SK-N-SH (cell line): ENCODE data around the gene F2RL3. TPM values are rescaled to one million over a fixed set of nuclear protein-coding genes. Genes with fewer than 3 reads are reported as not detected.

Source experiments
- CTCF ChIA-PET: fragments of 300-600, 350-600 bp; formaldehyde crosslinking; extraction: SDS; loops from one replicate; lab custom pipeline; 2021; lab: Yijun Ruan, JAX
- POLR2A ChIA-PET: fragments of 350-600 bp; sonication (Branson Sonifier 250); formaldehyde crosslinking; extraction: SDS; loops from one replicate; lab custom pipeline; 2020; ENCODE audit warnings: antibody characterized with exemption, inconsistent platforms; lab: Yijun Ruan, JAX
- DNase-seq: peaks from one replicate; pipeline ENCODE4 v3.0.0; 2012
- H2AFZ ChIP-seq: fragments of 200-600 bp; sonication (generic); 2 replicates; pipeline ENCODE4 v1.8.1; 2016; ENCODE audit warnings: antibody characterized with exemption, mild to moderate bottlenecking, low read depth
- H3F3A ChIP-seq: fragments of 200-600 bp; sonication (generic); replicated peaks from 2 replicates; pipeline ENCODE3; 2016; ENCODE audit warnings: antibody characterized with exemption, mild to moderate bottlenecking; ENCODE audit not compliant: insufficient read depth
- H3K27ac ChIP-seq, 2 experiments: fragments of 200-500 bp in 1 of 2; fragments of 200-600 bp in 1 of 2; sonication (Bioruptor generic) in 1 of 2; sonication (generic), shearing (Covaris generic) in 1 of 2; 2 replicates each; pipeline versions ENCODE4 v1.5.1 to v1.6.1; 2014 to 2016; ENCODE audit warnings: low read depth in 2 of 2, inconsistent platforms in 1 of 2, low read length in 1 of 2, mild to moderate bottlenecking in 1 of 2, mixed read lengths in 1 of 2
- H3K27me3 ChIP-seq: fragments of 200-600 bp; sonication (generic), shearing (Covaris generic); 2 replicates; pipeline ENCODE4 v1.6.1; 2016; ENCODE audit warnings: mixed run types; ENCODE audit not compliant: insufficient read depth
- H3K36me3 ChIP-seq, 2 experiments: fragments of 200-500 bp in 1 of 2; fragments of 200-600 bp in 1 of 2; sonication (Bioruptor generic) in 1 of 2; sonication (generic) in 1 of 2; replicated peaks in 1 of 2; 2 replicates each; pipeline versions ENCODE3 to v1.5.1; 2014 to 2016; ENCODE audit warnings: low read length in 1 of 2, mild to moderate bottlenecking in 1 of 2; ENCODE audit not compliant: insufficient read depth in 2 of 2, control insufficient read depth in 1 of 2
- H3K4me1 ChIP-seq, 2 experiments: fragments of 200-500 bp in 1 of 2; fragments of 200-600 bp in 1 of 2; sonication (Bioruptor generic) in 1 of 2; sonication (generic), shearing (Covaris generic) in 1 of 2; 2 replicates each; pipeline versions ENCODE4 v1.5.1 to v1.6.1; 2014 to 2016; ENCODE audit warnings: low read depth in 1 of 2, low read length in 1 of 2, mixed run types in 1 of 2; ENCODE audit not compliant: insufficient read depth in 2 of 2, control insufficient read depth in 1 of 2
- H3K4me2 ChIP-seq: fragments of 200-600 bp; sonication (generic), shearing (Covaris generic); 2 replicates; pipeline ENCODE4 v1.6.1; 2017; ENCODE audit warnings: mixed run types
- H3K4me3 ChIP-seq, 2 experiments: fragments of 200-500 bp in 1 of 2; fragments of 200-600 bp in 1 of 2; sonication (Bioruptor generic) in 1 of 2; sonication (generic), shearing (Covaris generic) in 1 of 2; 2 replicates each; pipeline versions ENCODE4 v1.5.1 to v1.8.1; 2014 to 2016; ENCODE audit warnings: low read depth in 2 of 2, inconsistent platforms in 1 of 2, low read length in 1 of 2, mild to moderate bottlenecking in 1 of 2, mixed read lengths in 1 of 2, moderate library complexity in 1 of 2
- H3K79me2 ChIP-seq: fragments of 200-600 bp; sonication (generic); 2 replicates; pipeline ENCODE4 v1.8.1; 2017; ENCODE audit warnings: mild to moderate bottlenecking; ENCODE audit not compliant: insufficient read depth
- H3K9ac ChIP-seq: fragments of 200-600 bp; sonication (generic); 2 replicates; pipeline ENCODE4 v1.6.1; 2017; ENCODE audit warnings: mixed run types
- H3K9me2 ChIP-seq: fragments of 200-600 bp; sonication (generic); 2 replicates; pipeline ENCODE4 v1.6.1; 2017; ENCODE audit warnings: mixed run types
- H3K9me3 ChIP-seq: fragments of 200-600 bp; sonication (generic); 2 replicates; pipeline ENCODE4 v1.6.1; 2017; ENCODE audit warnings: mixed run types, mild to moderate bottlenecking, moderate library complexity
- H4K20me1 ChIP-seq: fragments of 200-600 bp; sonication (generic); 2 replicates; pipeline ENCODE4 v1.6.1; 2017; ENCODE audit warnings: mild to moderate bottlenecking, mixed run types; ENCODE audit not compliant: insufficient read depth
- CHD2 ChIP-seq: fragments of 150-350 bp; IDR thresholded peaks from 2 replicates; pipeline ENCODE4 v1.6.1; 2018; ENCODE audit warnings: low read length; ENCODE audit not compliant: partially characterized antibody
- EZH2phosphoT487 ChIP-seq: fragments of 200-600 bp; sonication (generic); IDR thresholded peaks from 2 replicates; pipeline ENCODE4 v1.6.1; 2017; ENCODE audit warnings: low read depth, mixed run types, mild to moderate bottlenecking, antibody characterized with exemption, moderate library complexity, borderline replicate concordance
- FOXJ3 ChIP-seq: sonication (generic); formaldehyde crosslinking; IDR thresholded peaks from 2 replicates; pipeline ENCODE4 v1.5.1; 2020; ENCODE audit warnings: mild to moderate bottlenecking, missing genetic modification reagents
- GABPA ChIP-seq: IDR thresholded peaks from 2 replicates; pipeline ENCODE4 v1.4.0; 2012; ENCODE audit warnings: low read depth, mild to moderate bottlenecking
- IRF3 ChIP-seq: fragments of 150-350 bp; IDR thresholded peaks from 2 replicates; pipeline ENCODE4 v1.6.1; 2016; ENCODE audit warnings: mild to moderate bottlenecking, low read depth, low read length
- MAX ChIP-seq: IDR thresholded peaks from 2 replicates; pipeline ENCODE4 v1.4.0; 2012; ENCODE audit warnings: low read depth
- MEF2A ChIP-seq: IDR thresholded peaks from 2 replicates; pipeline ENCODE4 v1.4.0; 2012; ENCODE audit warnings: low read depth, borderline replicate concordance
- NFIC ChIP-seq: IDR thresholded peaks from 2 replicates; pipeline ENCODE4 v1.4.0; 2012; ENCODE audit warnings: borderline replicate concordance
- PBX3 ChIP-seq: IDR thresholded peaks from 2 replicates; pipeline ENCODE4; 2012
- REST ChIP-seq: IDR thresholded peaks from 2 replicates; pipeline ENCODE4 v1.6.1; 2012; ENCODE audit warnings: mild to moderate bottlenecking, low read depth, low read length, moderate library complexity
- RFX5 ChIP-seq: IDR thresholded peaks from 2 replicates; pipeline ENCODE4 v1.6.1; 2012; ENCODE audit warnings: mild to moderate bottlenecking, improper control_type of control experiment, low read length
- SMC3 ChIP-seq: IDR thresholded peaks from 2 replicates; pipeline ENCODE4 v1.6.1; 2012; ENCODE audit warnings: low read depth, low read length, improper control_type of control experiment
- TEAD4 ChIP-seq: IDR thresholded peaks from 2 replicates; pipeline ENCODE4 v1.4.0; 2012; ENCODE audit warnings: mild to moderate bottlenecking, borderline replicate concordance; ENCODE audit not compliant: insufficient read depth
- USF1 ChIP-seq: IDR thresholded peaks from 2 replicates; pipeline ENCODE4 v1.4.0; 2012; ENCODE audit warnings: low read depth, borderline replicate concordance
- USF2 ChIP-seq: fragments of 150-350 bp; IDR thresholded peaks from 2 replicates; pipeline ENCODE4 v1.6.1; 2017; ENCODE audit warnings: antibody characterized with exemption, low read length, low read depth, borderline replicate concordance
- YY1 ChIP-seq: IDR thresholded peaks from 2 replicates; pipeline ENCODE4 v1.4.0; 2012; ENCODE audit warnings: low read depth, mild to moderate bottlenecking
- WGBS: methylation state at CpG from one replicate; pipeline ENCODE4 v1.1.6; 2017; ENCODE audit warnings: low lambda C conversion rate; 5-methylcytosine and 5-hydroxymethylcytosine counted together
- polyA plus RNA-seq, 3 experiments: library from polyadenylated mRNA; depleted of rRNA; stranded (reverse); fragments of >200 nt; gene quantifications; 2 replicates each; pipeline ENCODE4 v1.2.3, GENCODE V29; 2012

The F2RL3 gene
- polyA plus RNA-seq, 1 of the 3 experiments (the other 2 are of a cell fraction) = not detected

GRCh38 chr19:16889366-16889882 is 625 bp downstream of the F2RL3 start:
- CTCF ChIA-PET = interaction anchor here (0.9 kb wide), 1 partner anchor 48 kb away, joined by 3 read pairs; no protein-coding TSS in a partner anchor
- Histone ChIP-seq H3K9me2 (no peaks in the 10 kb centered on the region), H3K9me3 (no peaks in the 10 kb centered on the region), H3K4me2 (0 out of 2 replicates have a peak overlapping the region, but pooled peaks have one; percentile 15), H4K20me1 (no peaks in the 10 kb centered on the region), H3F3A (no peaks in the 10 kb centered on the region), H3K79me2 (no peaks in the 10 kb centered on the region), H3K27me3 (no peaks in the 10 kb centered on the region), H3K27ac (no peak overlapping the region), H3K36me3 (no peaks in the 10 kb centered on the region), H3K9ac (no peak overlapping the region), H3K4me3 (no peak overlapping the region), H2AFZ (no peak overlapping the region), H3K4me1 (peaks cover 0 to 16% of the 10 kb centered on the region in 2 experiments; a peak in 1 of 4 replicates)
- TF ChIP-seq REST = no peak
- TF ChIP-seq FOXJ3 (CRISPR knock-in tag) = no peak
- no peak for TF ChIP-seq NFIC
- no peak for TF ChIP-seq PBX3
- TF ChIP-seq EZH2phosphoT487 = no peak
- 42% methylated on average over 5 of the region's 22 CpGs for WGBS
- POLR2A ChIA-PET = no interaction called here
- peak; percentile 90 for DNase-seq

GRCh38 chr19:16889883-16890460 is 1.2 kb downstream of the F2RL3 start:
- ChIA-PET POLR2A (no interaction called here), CTCF (interaction anchor here (0.9 kb wide), 1 partner anchor 49 kb away, joined by 3 read pairs; no protein-coding TSS in a partner anchor)
- no peak overlapping the region for H3K4me3 ChIP-seq
- TF ChIP-seq PBX3 (no peak), MEF2A (no peak), RFX5 (no peak), SMC3 (no peak), YY1 (no peak), USF1 (no peak), NFIC (no peak), MAX (no peak), USF2 (no peak), EZH2phosphoT487 (no peak), TEAD4 (no peak), GABPA (no peak), CHD2 (no peak), IRF3 (no peak)
- no peaks in the 10 kb centered on the region for H3K36me3 ChIP-seq
- DNase-seq = no peak
- 94% methylated on average over 6 of the region's 48 CpGs for WGBS
- H4K20me1 ChIP-seq = no peaks in the 10 kb centered on the region
- peaks cover 0 to 16% of the 10 kb centered on the region in 2 experiments; a peak in 1 of 4 replicates for H3K4me1 ChIP-seq
- H3K9me3 ChIP-seq = no peaks in the 10 kb centered on the region
- no peak overlapping the region for H2AFZ ChIP-seq
- H3F3A ChIP-seq = no peaks in the 10 kb centered on the region
- no peaks in the 10 kb centered on the region for H3K27me3 ChIP-seq
- H3K9me2 ChIP-seq = no peaks in the 10 kb centered on the region
- no peak overlapping the region for H3K27ac ChIP-seq
- H3K79me2 ChIP-seq = no peaks in the 10 kb centered on the region
- no peak overlapping the region for H3K4me2 ChIP-seq
- H3K9ac ChIP-seq = no peak overlapping the region
